Nephron progenitor cell (in vitro differentiated cells): ENCODE data around the gene PKD2.

Experiments used
- DNase-seq: peaks from one replicate; pipeline ENCODE4 v3.0.0; 2021
- H3K27ac Mint-ChIP-seq: 2 replicates; pipeline ENCODE4 v1.8.0; 2021; ENCODE audit warnings: mild to moderate bottlenecking, moderate library complexity, mixed read lengths
- H3K27me3 Mint-ChIP-seq: 2 replicates; pipeline ENCODE4 v1.8.0; 2021; ENCODE audit warnings: mild to moderate bottlenecking, low read depth, mixed read lengths; ENCODE audit not compliant: poor library complexity
- H3K36me3 Mint-ChIP-seq: 2 replicates; pipeline ENCODE4 v1.8.0; 2021; ENCODE audit warnings: low read depth, mixed read lengths
- H3K4me1 Mint-ChIP-seq: 2 replicates; pipeline ENCODE4 v1.8.0; 2021; ENCODE audit warnings: mixed read lengths
- H3K4me3 Mint-ChIP-seq: 2 replicates; pipeline ENCODE4 v1.8.0; 2021; ENCODE audit warnings: mild to moderate bottlenecking, moderate library complexity, mixed read lengths
- H3K9me3 Mint-ChIP-seq: 2 replicates; pipeline ENCODE4 v1.8.0; 2021; ENCODE audit warnings: mild to moderate bottlenecking, moderate library complexity, mixed read lengths
- CTCF ChIP-seq: fragments of 200-600 bp; sonication (generic); IDR thresholded peaks from 2 replicates; pipeline ENCODE4 v1.5.0; 2021; ENCODE audit warnings: antibody characterized with exemption

The PKD2 gene

GRCh38 chr4:88041626-88042025 lies 34.2 kb downstream of the PKD2 start:
- no peak for DNase-seq
- Mint-ChIP-seq H3K36me3 (peaks cover 56% of the 10 kb centered on the region), H3K27me3 (no peaks in the 10 kb centered on the region), H3K4me1 (no peaks in the 10 kb centered on the region), H3K4me3 (no peak overlapping the region), H3K9me3 (no peaks in the 10 kb centered on the region), H3K27ac (no peak overlapping the region)
- no peak for TF ChIP-seq CTCF

GRCh38 chr4:88043001-88043400 lies 35.6 kb downstream of the PKD2 start:
- Mint-ChIP-seq H3K36me3 (peaks cover 58% of the 10 kb centered on the region), H3K4me3 (no peak overlapping the region), H3K27me3 (no peaks in the 10 kb centered on the region), H3K9me3 (no peaks in the 10 kb centered on the region), H3K4me1 (no peaks in the 10 kb centered on the region), H3K27ac (no peak overlapping the region)
- no peak for DNase-seq
- TF ChIP-seq CTCF: no peak

GRCh38 chr4:88043586-88044340 lies 36.3 kb downstream of the PKD2 start:
- Mint-ChIP-seq H3K36me3 (peaks cover 56% of the 10 kb centered on the region), H3K27ac (no peak overlapping the region), H3K27me3 (no peaks in the 10 kb centered on the region), H3K4me3 (no peak overlapping the region), H3K9me3 (no peaks in the 10 kb centered on the region), H3K4me1 (no peaks in the 10 kb centered on the region)
- TF ChIP-seq CTCF: no peak
- DNase-seq: no peak

GRCh38 chr4:88045021-88045420 lies 37.6 kb downstream of the PKD2 start:
- TF ChIP-seq CTCF: no peak
- Mint-ChIP-seq H3K9me3 (no peaks in the 10 kb centered on the region), H3K4me1 (no peaks in the 10 kb centered on the region), H3K27me3 (no peaks in the 10 kb centered on the region), H3K36me3 (peaks cover 60% of the 10 kb centered on the region), H3K27ac (no peak overlapping the region), H3K4me3 (no peak overlapping the region)
- DNase-seq: no peak

- DNase-seq: no peak
- H3K4me1 Mint-ChIP-seq: no peaks in the 10 kb centered on the region
- H3K4me3 Mint-ChIP-seq: no peak overlapping the region
- no peak for TF ChIP-seq CTCF
- no peaks in the 10 kb centered on the region for H3K27me3 Mint-ChIP-seq
- H3K27ac Mint-ChIP-seq: no peak overlapping the region
- H3K36me3 Mint-ChIP-seq: peaks cover 70% of the 10 kb centered on the region
- no peaks in the 10 kb centered on the region for H3K9me3 Mint-ChIP-seq
These were observed 46.8 kb downstream of the PKD2 start for GRCh38 chr4:88054229-88054628.

- no peaks in the 10 kb centered on the region for H3K9me3 Mint-ChIP-seq
- H3K4me3 Mint-ChIP-seq: no peak overlapping the region
- peaks cover 69% of the 10 kb centered on the region for H3K36me3 Mint-ChIP-seq
- H3K27me3 Mint-ChIP-seq: no peaks in the 10 kb centered on the region
- DNase-seq: peak; percentile 6
- no peak overlapping the region for H3K27ac Mint-ChIP-seq
- peak; percentile 43 for TF ChIP-seq CTCF
- H3K4me1 Mint-ChIP-seq: no peaks in the 10 kb centered on the region
These were observed 47.5 kb downstream of the PKD2 start for GRCh38 chr4:88054901-88055300.
